ENCODE results near the gene RBCK1.

Gene RBCK1

GRCh38 chr20:428658-429200, 20.6 kb downstream of the RBCK1 start:
- Histone ChIP-seq H3K27me3 (no peaks in the 10 kb centered on the region), H3K27ac (no peak overlapping the region), H3K36me3 (peaks cover 58 to 90% (median 79%) of the 10 kb centered on the region in 11 experiments)

GRCh38 chr20:430091-430999, 22.2 kb downstream of the RBCK1 start:
- no peaks in the 10 kb centered on the region for H3K9me3 ChIP-seq (replicated peaks in 1 of 11)
- no peak for TF ChIP-seq Cebpa-rat (IDR thresholded peaks at IDR 0.05)
- H3K4me3 ChIP-seq = no peak overlapping the region
- no peak overlapping the region for H3K27ac ChIP-seq
- H3K4me1 ChIP-seq = peaks cover 23 to 37% (median 33%) of the 10 kb centered on the region in 10 experiments
- no peak overlapping the region for H3K9ac ChIP-seq
- H3K4me2 ChIP-seq = no peak overlapping the region
- peaks cover 58 to 84% (median 78%) of the 10 kb centered on the region in 11 experiments for H3K36me3 ChIP-seq
- H4K20me1 ChIP-seq = peaks cover 8 to 80% (median 56%) of the 10 kb centered on the region in 11 experiments; a peak in 20 of 22 replicates
- no peaks in the 10 kb centered on the region for H3K27me3 ChIP-seq

More at GRCh38 chr20:428658-429200, 20.6 kb downstream of the RBCK1 start:
- no peaks in the 10 kb centered on the region for H3K9me3 ChIP-seq (replicated peaks in 1 of 11)
- no peak overlapping the region for H3K9ac ChIP-seq
- peaks cover 12 to 21% (median 17%) of the 10 kb centered on the region in 10 experiments for H3K4me1 ChIP-seq
- no peak for TF ChIP-seq Cebpa-rat (IDR thresholded peaks at IDR 0.05)
- H3K4me2 ChIP-seq = no peak overlapping the region
- H4K20me1 ChIP-seq = peaks cover 6 to 63% (median 40%) of the 10 kb centered on the region in 11 experiments; a peak in 20 of 22 replicates
- H3K4me3 ChIP-seq = no peak overlapping the region

GRCh38 chr20:431012-431904, 23.2 kb downstream of the RBCK1 start:
- no peak overlapping the region for H3K4me2 ChIP-seq
- H3K27ac ChIP-seq = no peak overlapping the region
- H4K20me1 ChIP-seq = peaks cover 16 to 89% (median 58%) of the 10 kb centered on the region in 11 experiments; a peak in 20 of 22 replicates
- 0 out of 22 replicates have a peak overlapping the region, but pooled peaks of 2 of the 11 experiments have one; percentile 3 to 52 for H3K9ac ChIP-seq
- H3K36me3 ChIP-seq = peaks cover 63 to 87% (median 79%) of the 10 kb centered on the region in 11 experiments
- H3K27me3 ChIP-seq = no peaks in the 10 kb centered on the region
- no peak overlapping the region for H3K4me3 ChIP-seq
- H3K9me3 ChIP-seq (replicated peaks in 1 of 11) = no peaks in the 10 kb centered on the region
- peaks cover 23 to 43% (median 35%) of the 10 kb centered on the region in 10 experiments for H3K4me1 ChIP-seq
- TF ChIP-seq Cebpa-rat (IDR thresholded peaks at IDR 0.05) = no peak

GRCh38 chr20:432208-432607, 24.1 kb downstream of the RBCK1 start:
- TF ChIP-seq Cebpa-rat (IDR thresholded peaks at IDR 0.05) = no peak
- peaks cover 65 to 87% (median 80%) of the 10 kb centered on the region in 11 experiments for H3K36me3 ChIP-seq
- peaks cover 29 to 53% (median 44%) of the 10 kb centered on the region in 10 experiments for H3K4me1 ChIP-seq
- peak overlapping the region in 7 of 11 experiments; percentile 66 to 83 (median 71); a peak in 10 of 22 replicates for H3K4me2 ChIP-seq
- no peak overlapping the region for H3K4me3 ChIP-seq
- peaks cover 19 to 89% (median 60%) of the 10 kb centered on the region in 11 experiments; a peak in 20 of 22 replicates for H4K20me1 ChIP-seq
- H3K9me3 ChIP-seq (replicated peaks in 1 of 11) = no peaks in the 10 kb centered on the region
- peak overlapping the region in 2 of 11 experiments; percentile 3 to 52; a peak in 2 of 22 replicates for H3K9ac ChIP-seq
- H3K27ac ChIP-seq = peak overlapping the region in 1 of 11 experiments; percentile 66; a peak in 2 of 22 replicates
- no peaks in the 10 kb centered on the region for H3K27me3 ChIP-seq

- Histone ChIP-seq H3K9ac (peak overlapping the region in 10 of 11 experiments; percentile 16 to 57 (median 42); a peak in 10 of 22 replicates), H3K4me3 (no peak overlapping the region), H3K27me3 (no peaks in the 10 kb centered on the region), H3K9me3 (replicated peaks in 1 of 11) (no peaks in the 10 kb centered on the region), H3K4me2 (peak overlapping the region; percentile 60 to 83 (median 71)), H3K4me1 (peaks cover 35 to 59% (median 50%) of the 10 kb centered on the region in 10 experiments), H3K27ac (peak overlapping the region in 9 of 11 experiments; percentile 27 to 66 (median 45); a peak in 15 of 22 replicates), H4K20me1 (peaks cover 19 to 91% (median 60%) of the 10 kb centered on the region in 11 experiments; a peak in 20 of 22 replicates), H3K36me3 (peaks cover 65 to 87% (median 79%) of the 10 kb centered on the region in 11 experiments)
- TF ChIP-seq Cebpa-rat (IDR thresholded peaks at IDR 0.05) = no peak
Observed at GRCh38 chr20:432677-433299, 24.7 kb downstream of the RBCK1 start.

GRCh38 chr20:433300-433975, 25.3 kb downstream of the RBCK1 start:
- Histone ChIP-seq H3K4me1 (peaks cover 41 to 65% (median 57%) of the 10 kb centered on the region in 10 experiments), H3K4me2 (peak overlapping the region; percentile 60 to 83 (median 71)), H3K27ac (peak overlapping the region in 9 of 11 experiments; percentile 27 to 66 (median 45); a peak in 17 of 22 replicates), H3K36me3 (peaks cover 62 to 83% (median 75%) of the 10 kb centered on the region in 11 experiments), H4K20me1 (peaks cover 26 to 91% (median 66%) of the 10 kb centered on the region in 11 experiments; a peak in 21 of 22 replicates), H3K27me3 (no peaks in the 10 kb centered on the region), H3K9me3 (replicated peaks in 1 of 11) (no peaks in the 10 kb centered on the region), H3K9ac (peak overlapping the region in 10 of 11 experiments; percentile 16 to 57 (median 42); a peak in 15 of 22 replicates), H3K4me3 (no peak overlapping the region)
- no peak for TF ChIP-seq Cebpa-rat (IDR thresholded peaks at IDR 0.05)

GRCh38 chr20:434221-434620, 26.1 kb downstream of the RBCK1 start:
- no peak for TF ChIP-seq Cebpa-rat (IDR thresholded peaks at IDR 0.05)
- H3K36me3 ChIP-seq = peaks cover 57 to 76% (median 67%) of the 10 kb centered on the region in 11 experiments
- H3K9ac ChIP-seq = no peak overlapping the region; a peak in 1 of 22 replicates
- H3K4me3 ChIP-seq = no peak overlapping the region
- peaks cover 31 to 95% (median 73%) of the 10 kb centered on the region in 11 experiments; a peak in 21 of 22 replicates for H4K20me1 ChIP-seq
- H3K4me1 ChIP-seq = peaks cover 49 to 73% (median 65%) of the 10 kb centered on the region in 10 experiments
- H3K4me2 ChIP-seq = peak overlapping the region; percentile 60 to 83 (median 71)
- H3K27ac ChIP-seq = peak overlapping the region in 1 of 11 experiments; percentile 26; a peak in 3 of 22 replicates
- H3K27me3 ChIP-seq = no peaks in the 10 kb centered on the region
- no peaks in the 10 kb centered on the region for H3K9me3 ChIP-seq (replicated peaks in 1 of 11)

Data from BLaER1 treated with 17β-estradiol and CSF1 and Interleukin-3, amounts not matched to agents 10 nM and 100 nM (cell line).